Sigmoid colon (tissue), 4 donors: ENCODE results near the gene MICOS13.

Source experiments
- EP300 ChIP-seq, 4 donors: sonication (generic); formaldehyde crosslinking; IDR thresholded peaks; one replicate each; pipeline ENCODE4 v1.6.1; 2017; ENCODE audit warnings: antibody characterized with exemption in 4 of 4
- POLR2A ChIP-seq, 2 donors: fragments of 450-650 bp; IDR thresholded peaks; one replicate each; pipeline ENCODE4 v1.6.1; 2016; ENCODE audit warnings: antibody characterized with exemption in 2 of 2, mild to moderate bottlenecking in 2 of 2, moderate library complexity in 2 of 2
- POLR2AphosphoS5 ChIP-seq, 4 donors: sonication (generic); formaldehyde crosslinking; IDR thresholded peaks; one replicate each; pipeline ENCODE4 v1.6.1; 2017; ENCODE audit warnings: antibody characterized with exemption in 4 of 4
- TF ChIP-seq, protein P1 (sequence below), 4 experiments: fragments of 450-650 bp in 3 of 4; fragments of 200-600 bp in 1 of 4; IDR thresholded peaks; one replicate each; pipeline ENCODE4 v1.5.1; 2016 to 2019; ENCODE audit warnings: antibody characterized with exemption in 4 of 4, mild to moderate bottlenecking in 3 of 4, moderate library complexity in 2 of 4

DNA sequence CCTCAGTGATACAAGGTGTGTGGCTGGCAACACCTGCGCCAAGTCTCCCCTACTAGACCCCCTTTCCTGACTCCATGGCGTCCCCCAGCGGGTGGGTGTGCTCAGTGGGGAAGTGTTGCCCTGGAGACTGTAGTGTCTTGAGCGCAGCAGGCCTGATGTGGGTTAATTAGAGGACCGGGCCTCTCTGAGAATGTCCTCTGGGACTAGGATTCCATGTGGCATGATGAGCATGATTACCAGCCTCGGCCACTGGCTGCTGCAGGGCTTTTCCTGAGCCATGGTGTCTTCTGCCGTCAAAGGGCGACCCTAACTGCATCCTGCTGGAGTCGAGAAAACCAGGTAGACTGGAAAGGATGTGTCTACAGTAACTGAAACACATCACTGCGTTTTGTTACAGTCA lies 28.1 kb downstream of the MICOS13 start:
- TF ChIP-seq, protein P1, sequence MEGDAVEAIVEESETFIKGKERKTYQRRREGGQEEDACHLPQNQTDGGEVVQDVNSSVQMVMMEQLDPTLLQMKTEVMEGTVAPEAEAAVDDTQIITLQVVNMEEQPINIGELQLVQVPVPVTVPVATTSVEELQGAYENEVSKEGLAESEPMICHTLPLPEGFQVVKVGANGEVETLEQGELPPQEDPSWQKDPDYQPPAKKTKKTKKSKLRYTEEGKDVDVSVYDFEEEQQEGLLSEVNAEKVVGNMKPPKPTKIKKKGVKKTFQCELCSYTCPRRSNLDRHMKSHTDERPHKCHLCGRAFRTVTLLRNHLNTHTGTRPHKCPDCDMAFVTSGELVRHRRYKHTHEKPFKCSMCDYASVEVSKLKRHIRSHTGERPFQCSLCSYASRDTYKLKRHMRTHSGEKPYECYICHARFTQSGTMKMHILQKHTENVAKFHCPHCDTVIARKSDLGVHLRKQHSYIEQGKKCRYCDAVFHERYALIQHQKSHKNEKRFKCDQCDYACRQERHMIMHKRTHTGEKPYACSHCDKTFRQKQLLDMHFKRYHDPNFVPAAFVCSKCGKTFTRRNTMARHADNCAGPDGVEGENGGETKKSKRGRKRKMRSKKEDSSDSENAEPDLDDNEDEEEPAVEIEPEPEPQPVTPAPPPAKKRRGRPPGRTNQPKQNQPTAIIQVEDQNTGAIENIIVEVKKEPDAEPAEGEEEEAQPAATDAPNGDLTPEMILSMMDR (IDR thresholded peaks at IDR 0.05): no peak
- no peak for TF ChIP-seq POLR2A (IDR thresholded peaks at IDR 0.05)
- TF ChIP-seq POLR2AphosphoS5 (IDR thresholded peaks at IDR 0.05): no peak
- no peak for TF ChIP-seq EP300 (IDR thresholded peaks at IDR 0.05)
